Neural progenitor cell (in vitro differentiated cells): ENCODE data around the gene FIBCD1.

Experiments used
- EZH2 ChIP-seq: fragments of 200-600 bp; sonication (generic); IDR thresholded peaks from 2 replicates; pipeline ENCODE4 v1.6.1; 2017; ENCODE audit warnings: antibody characterized with exemption, mild to moderate bottlenecking, moderate library complexity
- EZH2phosphoT487 ChIP-seq: fragments of 200-600 bp; sonication (generic); IDR thresholded peaks from 2 replicates; pipeline ENCODE4 v1.6.1; 2017; ENCODE audit warnings: antibody characterized with exemption
- TF ChIP-seq, protein P1 (sequence below): fragments of 200-600 bp; sonication (generic); IDR thresholded peaks from 2 replicates; pipeline ENCODE4 v1.5.1; 2017; ENCODE audit warnings: antibody characterized with exemption, mild to moderate bottlenecking

GRCh38 chr9:130935648-130936271 is 3.3 kb downstream of the FIBCD1 start:
- TF ChIP-seq, protein P1, sequence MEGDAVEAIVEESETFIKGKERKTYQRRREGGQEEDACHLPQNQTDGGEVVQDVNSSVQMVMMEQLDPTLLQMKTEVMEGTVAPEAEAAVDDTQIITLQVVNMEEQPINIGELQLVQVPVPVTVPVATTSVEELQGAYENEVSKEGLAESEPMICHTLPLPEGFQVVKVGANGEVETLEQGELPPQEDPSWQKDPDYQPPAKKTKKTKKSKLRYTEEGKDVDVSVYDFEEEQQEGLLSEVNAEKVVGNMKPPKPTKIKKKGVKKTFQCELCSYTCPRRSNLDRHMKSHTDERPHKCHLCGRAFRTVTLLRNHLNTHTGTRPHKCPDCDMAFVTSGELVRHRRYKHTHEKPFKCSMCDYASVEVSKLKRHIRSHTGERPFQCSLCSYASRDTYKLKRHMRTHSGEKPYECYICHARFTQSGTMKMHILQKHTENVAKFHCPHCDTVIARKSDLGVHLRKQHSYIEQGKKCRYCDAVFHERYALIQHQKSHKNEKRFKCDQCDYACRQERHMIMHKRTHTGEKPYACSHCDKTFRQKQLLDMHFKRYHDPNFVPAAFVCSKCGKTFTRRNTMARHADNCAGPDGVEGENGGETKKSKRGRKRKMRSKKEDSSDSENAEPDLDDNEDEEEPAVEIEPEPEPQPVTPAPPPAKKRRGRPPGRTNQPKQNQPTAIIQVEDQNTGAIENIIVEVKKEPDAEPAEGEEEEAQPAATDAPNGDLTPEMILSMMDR = no peak
- no peak for TF ChIP-seq EZH2phosphoT487
- no peak for TF ChIP-seq EZH2
